COR-L47 (cell line): ENCODE measurements around the gene DLST.
"Not testable (repeated sequence)": the region's sequence is repeated elsewhere in the genome, so short reads cannot be mapped to it uniquely, and the experiment has no call there.

Source experiments
- DNase-seq: peaks from one replicate; lab custom pipeline; 2025; lab: John Stamatoyannopoulos, UW

DLST gene

GRCh38 chr14:74917646-74918081, 35.9 kb downstream of the DLST start:
- DNase-seq: no peak

- DNase-seq: no peak
Measured at GRCh38 chr14:74918380-74918779, 36.7 kb downstream of the DLST start.

GRCh38 chr14:74919421-74920165, 37.9 kb downstream of the DLST start:
- no peak for DNase-seq

DNA sequence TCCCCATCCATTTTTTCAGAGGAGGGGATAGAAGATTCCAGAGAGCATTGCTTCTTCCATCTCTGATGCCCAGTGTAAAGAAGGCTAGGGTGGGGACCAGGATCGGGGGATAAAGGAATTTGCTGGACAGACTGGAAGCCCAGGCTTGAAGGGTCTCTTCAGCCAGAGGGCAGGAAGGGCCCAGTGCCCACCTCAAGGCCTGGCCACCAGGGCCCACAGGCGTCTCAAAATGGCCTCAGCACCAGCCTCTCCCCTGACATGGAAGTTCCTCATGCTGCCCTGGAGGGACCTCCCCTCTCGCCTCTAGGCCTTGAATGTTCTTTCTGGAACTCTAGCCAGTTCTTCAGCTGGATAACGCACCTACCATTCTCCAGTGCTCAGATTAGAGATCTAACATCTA, 38.6 kb downstream of the DLST start:
- no peak for DNase-seq

- no peak for DNase-seq
Measured at GRCh38 chr14:74921053-74921620, 39.4 kb downstream of the DLST start.

DNA sequence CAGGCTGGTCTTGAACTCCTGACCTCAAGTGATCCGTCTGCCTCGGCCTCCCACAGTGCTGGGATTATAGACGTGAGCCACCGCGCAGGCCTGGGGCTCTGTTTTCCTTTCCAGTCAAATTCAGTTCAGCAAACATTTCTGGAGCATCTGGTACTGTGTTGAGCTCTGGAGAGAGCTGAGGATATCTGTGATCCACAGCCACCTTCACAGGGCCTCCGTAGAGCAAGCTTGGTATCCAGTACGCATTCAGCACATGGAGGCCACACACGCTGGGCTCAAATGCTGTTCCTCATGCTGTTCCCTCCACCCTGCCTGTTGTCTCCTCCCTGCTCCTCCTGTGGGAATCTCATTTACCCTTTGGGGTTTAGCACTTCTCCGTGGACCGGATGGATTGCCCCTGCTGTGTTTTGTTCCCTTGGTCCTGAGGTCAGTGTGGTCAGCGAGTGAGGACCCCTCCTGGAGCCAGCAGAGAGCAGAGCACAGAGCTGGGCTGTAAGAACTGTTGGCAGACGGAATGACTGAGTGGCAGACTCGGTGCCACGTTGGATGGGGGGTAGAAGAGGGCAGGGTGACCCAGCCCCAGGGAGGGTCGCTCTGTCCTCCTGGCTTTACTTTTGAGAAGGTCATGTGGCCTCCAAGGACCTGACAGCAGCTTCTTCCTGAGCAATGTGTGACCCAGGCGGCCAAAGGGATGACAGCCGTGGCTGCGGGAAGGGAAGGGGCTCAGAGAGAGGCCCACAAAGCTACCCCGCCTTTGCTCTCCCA, 40.5 kb downstream of the DLST start:
- no peak for DNase-seq

DNA sequence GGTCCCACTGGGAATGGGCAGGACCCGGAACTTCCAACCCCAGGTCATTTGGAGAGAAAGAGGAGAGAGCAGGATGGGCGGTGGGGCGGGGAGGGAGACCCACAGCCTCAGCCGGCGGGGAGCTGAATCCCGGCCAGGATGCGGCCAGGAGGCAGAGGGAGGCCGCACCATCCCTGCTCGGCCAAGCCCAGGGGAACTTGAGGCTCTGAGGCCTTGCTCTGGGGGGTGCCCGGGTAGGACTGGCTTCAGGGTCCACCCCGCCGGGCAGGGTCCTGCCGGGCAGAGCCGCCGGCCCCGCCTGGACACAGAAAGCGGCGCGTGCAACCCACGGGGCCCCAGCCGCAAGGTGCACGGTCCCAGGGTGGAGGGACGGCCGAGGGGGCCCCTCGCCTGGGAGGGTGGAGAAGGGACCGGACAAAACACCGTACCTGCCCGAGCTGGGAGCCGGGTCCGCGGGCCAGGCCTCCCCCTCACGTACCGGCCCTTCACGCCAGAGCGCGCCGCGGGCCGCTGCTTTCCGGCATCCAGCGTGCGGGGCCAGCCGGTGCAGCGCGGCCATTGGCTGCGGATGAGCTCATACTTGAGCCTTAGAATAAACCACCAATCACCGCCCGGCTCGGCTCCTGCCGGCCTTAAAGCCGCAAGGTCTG, 41.2 kb downstream of the DLST start, which contains the start of gene RPS6KL1:
Gene RPS6KL1, minus strand, starts transcription at position 509 of the 650 bp plus-strand sequence. CDS start 1,719 bp downstream, outside the sequence.
- DNase-seq: peak; percentile 89

- DNase-seq: no peak
Measured at GRCh38 chr14:74924061-74924460, 42.3 kb downstream of the DLST start.

DNA sequence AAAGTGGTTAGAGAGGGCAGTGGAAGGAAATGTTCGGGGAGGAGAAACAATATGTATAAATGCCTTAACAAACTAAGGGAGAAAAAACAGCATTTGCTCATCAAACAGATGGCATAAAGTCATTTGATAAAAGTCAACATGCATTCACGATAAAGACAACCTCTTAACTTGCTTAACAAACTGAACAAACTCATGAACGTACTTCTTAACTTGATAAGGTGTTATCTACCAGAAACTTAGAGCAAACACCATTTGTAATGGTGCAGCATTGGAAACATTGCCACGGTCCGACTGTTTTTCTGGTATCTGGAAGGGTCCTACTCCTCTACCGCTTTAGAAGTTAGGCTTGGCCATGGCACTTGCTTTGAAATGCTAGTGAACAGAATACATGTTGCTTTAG, 45.5 kb downstream of the DLST start:
- no peak for DNase-seq

DNA sequence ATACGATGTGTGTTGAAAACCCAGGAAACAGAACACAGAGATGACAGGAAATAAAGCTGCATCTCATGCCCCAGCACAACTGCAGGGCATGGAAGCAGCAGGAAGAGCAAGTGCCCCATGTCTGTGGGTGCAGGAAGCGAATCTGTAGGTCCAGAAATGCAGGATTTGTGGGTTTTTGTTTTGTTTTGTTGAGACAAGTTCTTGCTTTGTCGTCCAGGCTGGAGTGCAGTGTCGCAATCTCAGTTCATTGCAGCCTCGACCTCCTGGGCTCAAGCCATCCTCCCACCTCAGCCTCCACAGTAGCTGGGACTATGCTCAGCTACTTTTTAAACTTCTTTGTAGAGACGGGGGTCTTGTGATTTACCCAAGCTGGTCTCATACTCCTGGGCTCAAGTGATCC, 47.5 kb downstream of the DLST start:
- no peak for DNase-seq

- DNase-seq: not testable (repeated sequence)
Measured at GRCh38 chr14:74931744-74932143, 50.0 kb downstream of the DLST start.

DNA sequence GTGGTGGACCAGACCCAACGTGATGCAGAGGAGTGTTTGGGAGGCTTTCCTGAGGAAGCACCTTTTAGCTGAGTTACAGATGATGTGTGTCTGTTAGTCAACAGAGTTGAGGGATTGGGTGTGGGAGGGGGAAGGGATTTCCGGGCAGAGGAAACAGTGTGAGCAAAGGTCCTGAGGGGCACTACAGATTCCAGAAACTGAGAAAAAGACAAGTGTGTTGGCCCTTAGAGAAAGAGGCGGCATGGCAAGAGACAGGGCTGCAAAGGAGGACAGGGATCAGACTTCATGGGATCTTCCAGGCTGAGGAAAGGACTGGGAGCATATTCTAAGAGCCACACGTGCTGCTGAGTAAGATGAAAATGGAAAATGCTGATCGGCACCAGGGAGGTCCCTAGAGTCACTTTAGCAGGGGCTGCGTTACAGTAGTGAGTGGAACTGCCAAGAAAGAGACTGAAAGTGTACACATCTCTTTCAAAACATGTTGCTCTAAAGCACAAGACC, 50.7 kb downstream of the DLST start:
- no peak for DNase-seq

- DNase-seq: not testable (repeated sequence)
Measured at GRCh38 chr14:74932936-74933335, 51.2 kb downstream of the DLST start.

DNA sequence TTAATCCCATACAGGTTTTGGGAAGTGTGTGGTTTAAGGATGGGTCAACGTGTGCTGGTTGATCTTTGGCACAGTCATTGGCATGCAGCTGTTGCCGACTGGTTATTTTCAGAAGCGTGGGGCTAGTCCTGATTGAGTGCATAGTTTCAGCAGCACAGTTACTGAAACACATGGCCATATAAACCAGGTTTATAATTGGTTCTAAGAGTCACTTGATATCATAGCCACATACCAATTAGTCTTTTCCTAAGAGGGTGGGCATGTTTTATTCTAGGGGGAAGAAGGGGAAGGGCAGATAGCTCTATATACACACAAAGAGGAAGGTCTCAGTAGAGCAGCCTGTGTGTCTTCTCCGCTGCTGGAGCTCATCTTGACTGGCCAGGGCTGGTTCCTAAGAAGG, 52.3 kb downstream of the DLST start:
- no peak for DNase-seq

GRCh38 chr14:74934476-74935359, 53.0 kb downstream of the DLST start:
- no peak for DNase-seq

GRCh38 chr14:74935360-74935680, 53.6 kb downstream of the DLST start:
- DNase-seq: no peak

GRCh38 chr14:74936151-74936550, 54.4 kb downstream of the DLST start:
- DNase-seq: no peak

DNA sequence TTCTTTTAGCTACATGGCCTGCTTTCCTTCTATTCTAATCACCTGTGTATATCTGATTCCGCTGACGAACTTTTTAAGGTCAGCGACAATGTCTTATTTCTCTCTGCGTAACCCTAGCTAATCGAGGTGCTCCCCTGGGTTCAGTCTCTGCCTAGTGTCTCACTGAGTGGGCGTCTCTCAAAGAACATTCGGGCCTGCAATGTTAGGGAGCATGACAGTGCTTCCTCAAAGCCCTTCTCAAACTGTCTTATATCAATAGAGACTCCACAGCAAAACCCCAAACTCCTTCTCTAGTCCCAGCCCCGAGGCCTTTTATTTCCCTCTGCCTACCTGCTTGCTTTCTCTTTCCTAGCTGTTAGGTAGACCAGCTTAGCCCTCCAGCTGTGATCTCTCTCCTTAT, 55.0 kb downstream of the DLST start:
- DNase-seq: no peak

DNA sequence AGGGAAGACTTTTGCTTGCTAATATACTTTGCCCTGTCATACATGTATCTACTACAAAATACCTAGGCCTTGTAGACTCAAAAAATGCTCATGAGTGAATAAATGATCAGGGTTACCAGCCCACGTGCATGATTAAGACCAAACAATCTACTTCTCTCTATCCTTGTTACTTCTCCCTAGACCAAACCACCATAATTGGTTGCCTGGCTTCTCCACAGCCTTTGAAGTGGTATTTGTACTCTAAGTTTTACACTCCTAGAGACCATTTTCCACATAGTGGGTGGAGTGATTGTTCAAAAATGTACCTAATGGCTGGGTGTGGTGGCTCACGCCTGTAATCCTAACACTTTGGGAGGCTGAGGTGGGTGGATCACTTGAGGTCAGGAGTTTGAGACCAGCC, 55.5 kb downstream of the DLST start:
- no peak for DNase-seq

DNA sequence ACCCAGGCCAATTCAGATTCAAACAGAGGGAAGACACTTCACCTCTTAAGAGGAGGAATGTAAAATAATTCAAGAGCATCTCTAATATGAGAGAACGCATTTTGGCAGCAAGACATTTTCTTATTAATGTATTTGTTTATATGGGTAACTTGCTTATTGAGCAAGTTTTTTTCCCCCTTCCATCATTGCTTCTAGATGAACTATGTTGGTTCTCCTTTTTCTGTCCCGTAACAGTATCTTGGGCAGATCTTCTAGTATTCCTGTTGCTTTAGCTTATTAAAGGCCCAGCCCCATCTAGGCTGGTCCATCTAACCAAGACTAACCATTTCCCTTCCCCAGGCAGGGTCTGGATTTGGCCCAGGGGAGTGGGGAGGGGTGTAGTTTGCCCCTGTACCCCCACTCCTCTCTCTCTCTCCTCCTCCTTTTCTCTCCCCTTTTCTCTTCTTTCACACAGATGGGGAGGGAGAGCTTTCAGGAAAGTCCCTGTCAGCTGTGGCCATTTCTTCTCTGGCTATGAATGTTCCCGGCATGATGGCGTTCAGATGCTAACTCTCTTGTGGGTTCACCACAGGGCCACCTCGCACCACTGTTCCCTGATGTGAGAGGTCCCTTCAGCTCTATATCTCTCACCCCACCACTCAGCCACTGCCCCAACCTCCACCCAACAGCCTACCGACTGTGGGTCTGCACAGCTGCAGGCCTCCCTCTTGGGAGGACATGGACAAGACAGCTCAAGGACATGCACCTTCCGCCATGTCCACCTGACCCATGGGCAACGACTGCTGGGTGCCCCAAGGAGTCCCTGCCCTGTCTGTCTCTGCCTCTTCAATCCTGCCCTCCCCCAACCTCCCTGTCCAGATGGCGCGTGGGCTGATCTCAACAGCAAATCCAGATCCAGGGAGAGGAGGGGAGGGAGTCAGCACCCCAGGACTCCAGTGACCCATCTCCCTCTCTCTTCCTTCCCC, 57.1 kb downstream of the DLST start:
- no peak for DNase-seq
